HepG2 (cell line): ENCODE results near the gene MOXD1. TPM values are rescaled to one million over a fixed set of nuclear protein-coding genes. Genes with fewer than 3 reads are reported as not detected.

Experiments used
- ATAC-seq: fragments of 200-7000 bp; cut with Tn5 transposase; 3 replicates; pipeline ENCODE4 v1.9.1; 2020; ENCODE audit warnings: mild to moderate bottlenecking, moderate library complexity
- BruUV-seq: library from RNA; stranded (reverse); fragments of 400-500 nt; replicated peaks from 2 replicates; lab custom pipeline; 2021; lab: Mats Ljungman, UMichigan
- CTCF ChIA-PET: fragments of 300-600 bp; formaldehyde crosslinking; extraction: SDS; loops from one replicate; lab custom pipeline; 2021; ENCODE audit warnings: low total read pairs, inconsistent platforms, low intra/inter-chr PET ratio; lab: Yijun Ruan, JAX
- POLR2A ChIA-PET: fragments of 350-600 bp; sonication (Branson Sonifier 250); formaldehyde crosslinking; loops from one replicate; lab custom pipeline; 2020; ENCODE audit warnings: antibody characterized with exemption, inconsistent platforms; lab: Yijun Ruan, JAX
- DNase-seq: peaks from one replicate; pipeline ENCODE4 v3.0.0-alpha.2; 2015; ENCODE audit warnings: low spot score
- FAIRE-seq: peaks from 3 replicates; lab custom pipeline; 2011; peaks lifted over from hg19 to GRCh38; lab: Jason Lieb, UNC
- H2AFZ ChIP-seq: one replicate; pipeline ENCODE4 v1.6.1; 2011; ENCODE audit warnings: low read length, inconsistent platforms
- H3K27ac ChIP-seq: fragments of 300-600 bp; 3 replicates; pipeline ENCODE4 v1.8.0; 2011; ENCODE audit warnings: mixed run types, mild to moderate bottlenecking, mixed read lengths, low read length, inconsistent platforms; ENCODE audit not compliant: insufficient read depth; ENCODE audit errors: extremely low read length
- H3K27me3 ChIP-seq, 2 experiments: fragments of 200-600 bp in 1 of 2; 2 replicates in 1 of 2; 3 replicates in 1 of 2; pipeline versions ENCODE4 v1.6.0 to v1.8.0; 2011; ENCODE audit warnings: low read length in 2 of 2, mild to moderate bottlenecking in 2 of 2, moderate library complexity in 2 of 2, inconsistent platforms in 1 of 2; ENCODE audit not compliant: insufficient read depth in 2 of 2, control insufficient read depth in 1 of 2
- H3K36me3 ChIP-seq, 2 experiments: fragments of 200-600 bp in 1 of 2; replicated peaks in 1 of 2; 2 replicates in 1 of 2; 3 replicates in 1 of 2; pipeline versions ENCODE4 v1.5.1 to v1.8.0; 2011; ENCODE audit warnings: low read length in 2 of 2, inconsistent platforms in 1 of 2; ENCODE audit not compliant: insufficient read depth in 2 of 2, control insufficient read depth in 1 of 2
- H3K4me1 ChIP-seq: 2 replicates; pipeline ENCODE4 v1.5.1; 2012; ENCODE audit warnings: low read length, inconsistent platforms; ENCODE audit not compliant: insufficient read depth
- H3K4me2 ChIP-seq: 2 replicates; pipeline ENCODE4 v1.6.0; 2011; ENCODE audit warnings: low read depth, low read length, inconsistent platforms
- H3K4me3 ChIP-seq, 3 experiments: fragments of 200-600 bp in 1 of 3; sonication (generic), shearing (Covaris generic) in 1 of 3; replicated peaks in 1 of 3; 2 replicates each; pipeline ENCODE4 v1.5.1; 2011 to 2016; ENCODE audit warnings: low read length in 3 of 3, inconsistent platforms in 2 of 3, low read depth in 2 of 3, mild to moderate bottlenecking in 2 of 3, control low read depth in 1 of 3, mixed read lengths in 1 of 3; ENCODE audit not compliant: insufficient read depth in 1 of 3
- H3K79me2 ChIP-seq: one replicate; pipeline ENCODE4 v1.6.1; 2011; ENCODE audit warnings: low read length, inconsistent platforms; ENCODE audit not compliant: insufficient read depth
- H3K9ac ChIP-seq: 2 replicates; pipeline ENCODE4 v1.6.0; 2011; ENCODE audit warnings: mild to moderate bottlenecking, low read depth, low read length, inconsistent platforms; ENCODE audit not compliant: insufficient read depth
- H3K9me3 ChIP-seq: 2 replicates; pipeline ENCODE4 v1.5.1; 2012; ENCODE audit warnings: mild to moderate bottlenecking, low read length
- H4K20me1 ChIP-seq: 2 replicates; pipeline ENCODE4 v1.6.0; 2011; ENCODE audit warnings: inconsistent platforms, mild to moderate bottlenecking, low read length, moderate library complexity; ENCODE audit not compliant: insufficient read depth
- CENPX ChIP-seq: sonication (generic); formaldehyde crosslinking; IDR thresholded peaks from 2 replicates; pipeline ENCODE4 v1.9.0; 2021; ENCODE audit warnings: mild to moderate bottlenecking, missing genetic modification reagents, moderate library complexity
- IRX3 ChIP-seq: sonication (generic); formaldehyde crosslinking; IDR thresholded peaks from 2 replicates; pipeline ENCODE4 v1.8.1; 2023; ENCODE audit warnings: mild to moderate bottlenecking, low read depth, missing genetic modification reagents, borderline replicate concordance
- SOX13 ChIP-seq, 3 experiments: fragments of 450-650 bp in 1 of 3; sonication (generic) in 1 of 3; formaldehyde crosslinking in 1 of 3; IDR thresholded peaks in 2 of 3; conservative IDR thresholded peaks in 1 of 3; 2 replicates each; pipeline versions ENCODE4 v1.5.0 to v1.6.1; 2016 to 2020; ENCODE audit warnings: antibody characterized with exemption in 1 of 3, mild to moderate bottlenecking in 1 of 3, missing compliant biosample characterization in 1 of 3, missing genetic modification reagents in 1 of 3, moderate library complexity in 1 of 3
- TEAD2 ChIP-seq: sonication (generic); formaldehyde crosslinking; IDR thresholded peaks from 2 replicates; pipeline ENCODE4 v1.9.0; 2021; ENCODE audit warnings: missing genetic modification reagents
- U2AF1 ChIP-seq: fragments of 200-400 bp; formaldehyde crosslinking; optimal IDR thresholded peaks from 2 replicates; pipeline ENCODE3; 2017; ENCODE audit warnings: mild to moderate bottlenecking, low read depth, low read length
- ZBTB7B ChIP-seq: sonication (generic); formaldehyde crosslinking; IDR thresholded peaks from 2 replicates; pipeline ENCODE4 v1.4.0; 2020; ENCODE audit warnings: missing genetic modification reagents
- ZSCAN20 ChIP-seq: sonication (generic); formaldehyde crosslinking; IDR thresholded peaks from 2 replicates; pipeline ENCODE4 v1.4.0; 2020; ENCODE audit warnings: missing genetic modification reagents, mild to moderate bottlenecking, borderline replicate concordance
- WGBS: methylation state at CpG from one replicate; pipeline ENCODE4 v1.1.6; 2017; ENCODE audit warnings: low lambda C conversion rate; 5-methylcytosine and 5-hydroxymethylcytosine counted together
- in situ Hi-C: cut with HindIII; loops from 2 replicates; pipeline ENCODE4 v1.10.0; 2017; ENCODE audit warnings: low pct_unique_long_range_greater_than_20kb; ENCODE audit not compliant: extremely low pct_ligation_motif_present
- intact Hi-C: fragments of 100-400 bp; cut with micrococcal nuclease; formaldehyde crosslinking; loops from one replicate; pipeline ENCODE4 v1.10.0; 2022; ENCODE audit not compliant: unreplicated experiment
- polyA plus RNA-seq, 8 experiments: library from polyadenylated mRNA; depleted of rRNA in 3 of 8; stranded (reverse) in 7 of 8; unstranded in 1 of 8; fragments of >200 nt; fragmentation: Illumina TruSeq in 4 of 8; extraction: Trizol in 4 of 8; gene quantifications; 2 replicates each; pipeline versions ENCODE4 v1.2.1 to v1.2.3, GENCODE V29; 2011 to 2016; ENCODE audit warnings: low read depth in 4 of 8, missing spikeins in 1 of 8, mixed read lengths in 1 of 8; ENCODE audit not compliant: insufficient read depth in 1 of 8
- total RNA-seq, 5 experiments: library from RNA; depleted of rRNA; stranded (reverse); fragments of >200 nt; fragmentation: Illumina TruSeq; extraction: Trizol; gene quantifications; 2 replicates each; pipeline ENCODE4 v1.2.3, GENCODE V29; 2016; ENCODE audit warnings: low read depth in 1 of 5
- TF ChIP-seq, protein P1 (sequence below): sonication (generic); formaldehyde crosslinking; IDR thresholded peaks from 2 replicates; pipeline ENCODE4 v1.5.1; 2020; ENCODE audit warnings: missing genetic modification reagents, mild to moderate bottlenecking, borderline replicate concordance
- TF ChIP-seq, protein P2 (sequence below): sonication (generic); formaldehyde crosslinking; IDR thresholded peaks from 2 replicates; pipeline ENCODE4 v1.8.1; 2023; ENCODE audit warnings: missing genetic modification reagents, inconsistent platforms, borderline replicate concordance
- TF ChIP-seq, protein P3 (sequence below): conservative IDR thresholded peaks from 2 replicates; pipeline ENCODE4 v1.6.1; 2018; ENCODE audit warnings: missing genetic modification reagents

The MOXD1 gene
- total and polyA plus RNA-seq, 2 of the 13 experiments (the other 11 are each of a cell fraction or from before 2014, with no cell fraction given), result 0.03 TPM; not detected in 1

DNA sequence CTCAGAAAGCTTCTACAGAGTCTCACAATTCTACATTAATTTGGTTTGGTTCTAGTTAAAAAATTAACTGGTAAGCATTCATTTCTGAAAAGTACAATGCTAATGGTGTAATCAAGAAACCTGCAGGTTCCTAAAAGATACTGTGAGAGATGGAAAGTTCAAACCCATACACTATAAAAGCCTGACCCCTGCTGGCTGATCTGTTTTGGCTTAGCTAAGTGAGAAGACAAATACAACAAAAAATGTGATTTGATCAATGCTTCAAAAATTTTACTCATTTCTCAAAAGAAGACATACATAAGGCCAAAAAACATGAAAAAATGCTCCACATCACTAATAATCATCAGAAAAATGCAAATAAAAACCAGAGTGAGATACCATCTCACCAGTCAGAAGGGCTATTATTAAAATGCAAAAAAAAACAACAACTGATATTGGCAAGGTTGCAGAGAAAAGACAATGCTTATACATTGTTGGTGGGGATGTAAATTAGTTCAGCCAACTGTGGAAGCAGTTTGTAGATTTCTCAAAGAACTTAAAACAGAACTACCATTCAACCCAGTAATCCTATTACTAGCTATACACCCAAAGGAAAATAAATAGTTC is 102.8 kb downstream of the MOXD1 start (continued):
- TF ChIP-seq, protein P1, sequence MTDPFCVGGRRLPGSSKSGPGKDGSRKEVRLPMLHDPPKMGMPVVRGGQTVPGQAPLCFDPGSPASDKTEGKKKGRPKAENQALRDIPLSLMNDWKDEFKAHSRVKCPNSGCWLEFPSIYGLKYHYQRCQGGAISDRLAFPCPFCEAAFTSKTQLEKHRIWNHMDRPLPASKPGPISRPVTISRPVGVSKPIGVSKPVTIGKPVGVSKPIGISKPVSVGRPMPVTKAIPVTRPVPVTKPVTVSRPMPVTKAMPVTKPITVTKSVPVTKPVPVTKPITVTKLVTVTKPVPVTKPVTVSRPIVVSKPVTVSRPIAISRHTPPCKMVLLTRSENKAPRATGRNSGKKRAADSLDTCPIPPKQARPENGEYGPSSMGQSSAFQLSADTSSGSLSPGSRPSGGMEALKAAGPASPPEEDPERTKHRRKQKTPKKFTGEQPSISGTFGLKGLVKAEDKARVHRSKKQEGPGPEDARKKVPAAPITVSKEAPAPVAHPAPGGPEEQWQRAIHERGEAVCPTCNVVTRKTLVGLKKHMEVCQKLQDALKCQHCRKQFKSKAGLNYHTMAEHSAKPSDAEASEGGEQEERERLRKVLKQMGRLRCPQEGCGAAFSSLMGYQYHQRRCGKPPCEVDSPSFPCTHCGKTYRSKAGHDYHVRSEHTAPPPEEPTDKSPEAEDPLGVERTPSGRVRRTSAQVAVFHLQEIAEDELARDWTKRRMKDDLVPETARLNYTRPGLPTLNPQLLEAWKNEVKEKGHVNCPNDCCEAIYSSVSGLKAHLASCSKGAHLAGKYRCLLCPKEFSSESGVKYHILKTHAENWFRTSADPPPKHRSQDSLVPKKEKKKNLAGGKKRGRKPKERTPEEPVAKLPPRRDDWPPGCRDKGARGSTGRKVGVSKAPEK (CRISPR knock-in tag), result no peak
- no peak for TF ChIP-seq ZSCAN20 (CRISPR knock-in tag)

DNA sequence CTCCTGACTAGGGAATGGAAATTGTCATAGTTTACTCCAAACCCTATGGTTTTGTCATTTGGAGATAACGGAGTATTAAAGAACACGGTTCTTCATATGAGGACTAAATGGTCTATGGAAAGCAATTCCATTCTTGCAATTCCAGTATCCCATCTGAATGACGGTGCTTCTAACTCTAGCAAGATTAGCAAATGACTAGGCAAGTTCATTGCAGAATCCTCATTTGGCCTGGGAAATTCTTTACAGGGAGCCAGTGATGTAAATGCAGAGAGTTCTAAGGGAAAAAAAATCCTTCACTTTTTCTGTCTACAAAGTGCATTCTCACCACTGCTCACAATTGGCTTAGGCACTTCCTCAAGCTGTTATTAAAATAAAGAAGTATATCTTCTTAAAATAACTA is 111.5 kb downstream of the MOXD1 start:
- Histone ChIP-seq H3K79me2 (no peaks in the 10 kb centered on the region), H3K36me3 (no peaks in the 10 kb centered on the region)
- no peak for DNase-seq

More for the DNA sequence above, 111.5 kb downstream of the MOXD1 start:
- Histone ChIP-seq H3K27me3 (0 out of 5 replicates have a peak, but pooled peaks cover 0 to 3% of the 10 kb centered on the region in 2 experiments), H3K9me3 (no peaks in the 10 kb centered on the region), H3K27ac (no peak overlapping the region)
- WGBS, result 42% methylated on average over 3 of the region's 3 CpGs
- BruUV-seq, result no TSS peak
- intact Hi-C loops, result no loop called here
- TF ChIP-seq, protein P2, sequence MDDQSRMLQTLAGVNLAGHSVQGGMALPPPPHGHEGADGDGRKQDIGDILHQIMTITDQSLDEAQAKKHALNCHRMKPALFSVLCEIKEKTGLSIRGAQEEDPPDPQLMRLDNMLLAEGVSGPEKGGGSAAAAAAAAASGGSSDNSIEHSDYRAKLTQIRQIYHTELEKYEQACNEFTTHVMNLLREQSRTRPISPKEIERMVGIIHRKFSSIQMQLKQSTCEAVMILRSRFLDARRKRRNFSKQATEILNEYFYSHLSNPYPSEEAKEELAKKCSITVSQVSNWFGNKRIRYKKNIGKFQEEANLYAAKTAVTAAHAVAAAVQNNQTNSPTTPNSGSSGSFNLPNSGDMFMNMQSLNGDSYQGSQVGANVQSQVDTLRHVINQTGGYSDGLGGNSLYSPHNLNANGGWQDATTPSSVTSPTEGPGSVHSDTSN (CRISPR knock-in tag), result no peak
- TF ChIP-seq CENPX (CRISPR knock-in tag) (no peak), SOX13 (IDR thresholded peaks at IDR 0.05) (no peak), SOX13 (CRISPR knock-in tag; conservative IDR thresholded peaks at IDR 0.05 in 1 of 2, IDR thresholded peaks at IDR 0.05 in 1 of 2) (no peak), TEAD2 (CRISPR knock-in tag) (no peak), U2AF1 (no peak), ZBTB7B (CRISPR knock-in tag) (no peak), IRX3 (CRISPR knock-in tag) (no peak)
- TF ChIP-seq, protein P3, sequence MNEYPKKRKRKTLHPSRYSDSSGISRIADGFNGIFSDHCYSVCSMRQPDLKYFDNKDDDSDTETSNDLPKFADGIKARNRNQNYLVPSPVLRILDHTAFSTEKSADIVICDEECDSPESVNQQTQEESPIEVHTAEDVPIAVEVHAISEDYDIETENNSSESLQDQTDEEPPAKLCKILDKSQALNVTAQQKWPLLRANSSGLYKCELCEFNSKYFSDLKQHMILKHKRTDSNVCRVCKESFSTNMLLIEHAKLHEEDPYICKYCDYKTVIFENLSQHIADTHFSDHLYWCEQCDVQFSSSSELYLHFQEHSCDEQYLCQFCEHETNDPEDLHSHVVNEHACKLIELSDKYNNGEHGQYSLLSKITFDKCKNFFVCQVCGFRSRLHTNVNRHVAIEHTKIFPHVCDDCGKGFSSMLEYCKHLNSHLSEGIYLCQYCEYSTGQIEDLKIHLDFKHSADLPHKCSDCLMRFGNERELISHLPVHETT (CRISPR knock-in tag), result no peak
- TF ChIP-seq, all 625 proteins: peak for 0
- in situ Hi-C loops, result no loop called here
- no peak overlapping the region for H2AFZ ChIP-seq
- no peaks in the 10 kb centered on the region for H4K20me1 ChIP-seq
- ATAC-seq, result no peak
- POLR2A ChIA-PET, result no interaction called here
- no peak overlapping the region for H3K4me3 ChIP-seq
- no peak overlapping the region for H3K4me2 ChIP-seq
- no peak overlapping the region for H3K9ac ChIP-seq
- no peak for FAIRE-seq
- CTCF ChIA-PET, result no interaction called here
- no peaks in the 10 kb centered on the region for H3K4me1 ChIP-seq
